IMR-90 (cell line): Measurements from ENCODE around the gene PIK3CB.

ENCODE experiments used
- CEBPB ChIP-seq: IDR thresholded peaks from 2 replicates; pipeline ENCODE4 v1.6.1; 2012; ENCODE audit warnings: low read depth, low read length, improper control_type of control experiment
- MAZ ChIP-seq: IDR thresholded peaks from 2 replicates; pipeline ENCODE4 v1.6.1; 2012; ENCODE audit warnings: low read depth, mild to moderate bottlenecking, low read length, improper control_type of control experiment, moderate library complexity, borderline replicate concordance
- NFE2L2 ChIP-seq: fragments of 150-350 bp; IDR thresholded peaks from 2 replicates; pipeline ENCODE4 v1.6.1; 2016; ENCODE audit warnings: low read depth, mild to moderate bottlenecking, low read length
- POLR2A ChIP-seq: IDR thresholded peaks from 2 replicates; pipeline ENCODE4 v1.6.1; 2012; ENCODE audit warnings: mild to moderate bottlenecking, low read depth, low read length
- RAD21 ChIP-seq: IDR thresholded peaks from 2 replicates; pipeline ENCODE4 v1.6.1; 2012; ENCODE audit warnings: low read length, improper control_type of control experiment
- RCOR1 ChIP-seq: IDR thresholded peaks from 2 replicates; pipeline ENCODE4 v1.6.1; 2012; ENCODE audit warnings: mild to moderate bottlenecking, low read length, improper control_type of control experiment; ENCODE audit not compliant: insufficient replicate concordance
- RFX5 ChIP-seq: IDR thresholded peaks from 2 replicates; pipeline ENCODE4 v1.8.0; 2012; ENCODE audit warnings: low read depth, mild to moderate bottlenecking, low read length, moderate library complexity
- SMC3 ChIP-seq: fragments of 150-350 bp; IDR thresholded peaks from 2 replicates; pipeline ENCODE4 v1.6.1; 2016; ENCODE audit warnings: low read depth, mild to moderate bottlenecking, antibody characterized with exemption, low read length, moderate library complexity
- TF ChIP-seq, protein P1 (sequence below): fragments of 150-350 bp; IDR thresholded peaks from 2 replicates; pipeline ENCODE4 v1.6.1; 2017; ENCODE audit warnings: mild to moderate bottlenecking, antibody characterized with exemption, low read length, low read depth
- TF ChIP-seq, protein P2 (sequence below): conservative IDR thresholded peaks from 2 replicates; pipeline ENCODE4 v1.5.1; 2012; ENCODE audit warnings: mild to moderate bottlenecking, low read depth, low read length, improper control_type of control experiment

GRCh38 chr3:138609898-138610266 lies 224.8 kb downstream of the PIK3CB start:
- TF ChIP-seq, protein P1, sequence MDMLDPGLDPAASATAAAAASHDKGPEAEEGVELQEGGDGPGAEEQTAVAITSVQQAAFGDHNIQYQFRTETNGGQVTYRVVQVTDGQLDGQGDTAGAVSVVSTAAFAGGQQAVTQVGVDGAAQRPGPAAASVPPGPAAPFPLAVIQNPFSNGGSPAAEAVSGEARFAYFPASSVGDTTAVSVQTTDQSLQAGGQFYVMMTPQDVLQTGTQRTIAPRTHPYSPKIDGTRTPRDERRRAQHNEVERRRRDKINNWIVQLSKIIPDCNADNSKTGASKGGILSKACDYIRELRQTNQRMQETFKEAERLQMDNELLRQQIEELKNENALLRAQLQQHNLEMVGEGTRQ = no peak
- TF ChIP-seq, protein P2, sequence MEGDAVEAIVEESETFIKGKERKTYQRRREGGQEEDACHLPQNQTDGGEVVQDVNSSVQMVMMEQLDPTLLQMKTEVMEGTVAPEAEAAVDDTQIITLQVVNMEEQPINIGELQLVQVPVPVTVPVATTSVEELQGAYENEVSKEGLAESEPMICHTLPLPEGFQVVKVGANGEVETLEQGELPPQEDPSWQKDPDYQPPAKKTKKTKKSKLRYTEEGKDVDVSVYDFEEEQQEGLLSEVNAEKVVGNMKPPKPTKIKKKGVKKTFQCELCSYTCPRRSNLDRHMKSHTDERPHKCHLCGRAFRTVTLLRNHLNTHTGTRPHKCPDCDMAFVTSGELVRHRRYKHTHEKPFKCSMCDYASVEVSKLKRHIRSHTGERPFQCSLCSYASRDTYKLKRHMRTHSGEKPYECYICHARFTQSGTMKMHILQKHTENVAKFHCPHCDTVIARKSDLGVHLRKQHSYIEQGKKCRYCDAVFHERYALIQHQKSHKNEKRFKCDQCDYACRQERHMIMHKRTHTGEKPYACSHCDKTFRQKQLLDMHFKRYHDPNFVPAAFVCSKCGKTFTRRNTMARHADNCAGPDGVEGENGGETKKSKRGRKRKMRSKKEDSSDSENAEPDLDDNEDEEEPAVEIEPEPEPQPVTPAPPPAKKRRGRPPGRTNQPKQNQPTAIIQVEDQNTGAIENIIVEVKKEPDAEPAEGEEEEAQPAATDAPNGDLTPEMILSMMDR = no peak
- no peak for TF ChIP-seq MAZ
- TF ChIP-seq RCOR1 = no peak
- TF ChIP-seq SMC3 = no peak
- TF ChIP-seq NFE2L2 = no peak
- TF ChIP-seq RAD21 = no peak
- no peak for TF ChIP-seq RFX5
- no peak for TF ChIP-seq CEBPB
- TF ChIP-seq POLR2A = no peak
